OCI-LY3 (cell line): ENCODE data around the gene AK6.

Experiments
- H2AFZ ChIP-seq: fragments of 200-600, 300-600 bp; shearing (Covaris generic); 2 replicates; pipeline ENCODE4 v1.6.0; 2014; ENCODE audit warnings: antibody characterized with exemption, low read depth, low read length
- H3K27ac ChIP-seq: fragments of 200-600, 300-600 bp; sonication (generic); 2 replicates; pipeline ENCODE4 v1.5.1; 2014; ENCODE audit warnings: mild to moderate bottlenecking, low read length, moderate library complexity, mixed read lengths
- H3K27me3 ChIP-seq: fragments of 200-600, 300-600 bp; sonication (generic); 2 replicates; pipeline ENCODE4 v1.6.1; 2014; ENCODE audit warnings: low read depth, low read length, mixed read lengths
- H3K36me3 ChIP-seq: fragments of 200-600, 300-600 bp; sonication (generic); replicated peaks from 2 replicates; pipeline ENCODE3; 2014; ENCODE audit warnings: low read depth, low read length, mixed read lengths
- H3K4me1 ChIP-seq: fragments of 300-600, 200-600 bp; sonication (generic); 2 replicates; pipeline ENCODE4 v1.6.1; 2014; ENCODE audit warnings: low read length, mixed read lengths
- H3K4me2 ChIP-seq: fragments of 200-600, 300-600 bp; sonication (generic); 2 replicates; pipeline ENCODE4 v1.6.1; 2014; ENCODE audit warnings: low read length, mixed read lengths
- H3K4me3 ChIP-seq: fragments of 300-600, 200-600 bp; sonication (generic); 2 replicates; pipeline ENCODE4 v1.5.1; 2014; ENCODE audit warnings: antibody characterized with exemption, mild to moderate bottlenecking, low read length, moderate library complexity
- H3K79me2 ChIP-seq: fragments of 300-600, 200-600 bp; shearing (Covaris generic); 2 replicates; pipeline ENCODE4 v1.6.1; 2014; ENCODE audit warnings: mild to moderate bottlenecking, low read length, mixed read lengths
- H3K9ac ChIP-seq: fragments of 300-600, 200-600 bp; shearing (Covaris generic); 2 replicates; pipeline ENCODE4 v1.6.0; 2014; ENCODE audit warnings: mild to moderate bottlenecking, low read length, moderate library complexity
- H3K9me3 ChIP-seq: fragments of 200-600, 300-600 bp; shearing (Covaris generic); 2 replicates; pipeline ENCODE4 v1.6.1; 2014; ENCODE audit warnings: low read length, mixed read lengths; ENCODE audit not compliant: insufficient read depth
- H4K20me1 ChIP-seq: fragments of 200-600, 300-600 bp; sonication (generic); 2 replicates; pipeline ENCODE4 v1.6.1; 2016; ENCODE audit warnings: low read length, mixed read lengths; ENCODE audit not compliant: insufficient read depth
- EZH2phosphoT487 ChIP-seq: fragments of 200-600 bp; shearing (Covaris generic); IDR thresholded peaks from 2 replicates; pipeline ENCODE4 v1.6.1; 2018; ENCODE audit warnings: antibody characterized with exemption, mixed run types, low read depth
- TF ChIP-seq, protein P1 (sequence below): fragments of 200-600, 300-600 bp; sonication (generic); IDR thresholded peaks from 2 replicates; pipeline ENCODE4 v1.5.1; 2014; ENCODE audit warnings: antibody characterized with exemption, low read length, low read depth

AK6 gene

DNA sequence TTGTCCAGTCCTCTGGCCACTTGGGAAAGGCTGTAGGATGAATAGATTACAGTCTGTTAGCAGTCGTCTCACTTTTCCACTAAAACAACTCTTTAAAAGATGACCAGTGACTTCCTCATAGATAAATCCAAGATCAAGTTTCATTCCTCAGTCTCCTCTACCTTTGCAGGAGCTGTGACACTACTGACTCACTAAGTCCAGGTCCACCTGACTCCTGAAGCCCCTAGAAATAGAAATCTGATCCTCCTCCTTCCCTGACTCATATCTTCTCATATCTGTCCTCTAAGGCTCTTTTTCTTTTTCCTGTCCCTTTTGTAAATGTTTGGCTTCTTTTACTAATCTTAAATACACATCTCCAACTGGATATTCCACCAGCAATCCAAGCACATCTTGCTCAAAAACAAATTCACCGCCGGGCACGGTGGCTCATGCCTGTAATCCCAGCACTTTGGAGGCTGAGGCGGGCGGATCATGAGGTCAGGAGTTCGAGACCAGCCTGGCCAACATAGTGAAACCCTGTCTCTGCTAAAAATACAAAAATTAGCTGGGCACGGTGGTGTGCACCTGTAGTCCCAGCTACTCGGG lies 39.3 kb downstream of the AK6 start:
- Histone ChIP-seq H3K4me1 (peaks cover 5% of the 10 kb centered on the region; the same call in 1 of the 2 replicates), H3K4me2 (no peak overlapping the region), H3K36me3 (no peaks in the 10 kb centered on the region), H3K79me2 (no peaks in the 10 kb centered on the region), H3K9me3 (no peaks in the 10 kb centered on the region), H3K9ac (no peak overlapping the region), H4K20me1 (no peaks in the 10 kb centered on the region), H3K4me3 (no peak overlapping the region), H3K27ac (no peak overlapping the region), H2AFZ (no peak overlapping the region), H3K27me3 (no peaks in the 10 kb centered on the region)
- TF ChIP-seq EZH2phosphoT487, result no peak
- TF ChIP-seq, protein P1, sequence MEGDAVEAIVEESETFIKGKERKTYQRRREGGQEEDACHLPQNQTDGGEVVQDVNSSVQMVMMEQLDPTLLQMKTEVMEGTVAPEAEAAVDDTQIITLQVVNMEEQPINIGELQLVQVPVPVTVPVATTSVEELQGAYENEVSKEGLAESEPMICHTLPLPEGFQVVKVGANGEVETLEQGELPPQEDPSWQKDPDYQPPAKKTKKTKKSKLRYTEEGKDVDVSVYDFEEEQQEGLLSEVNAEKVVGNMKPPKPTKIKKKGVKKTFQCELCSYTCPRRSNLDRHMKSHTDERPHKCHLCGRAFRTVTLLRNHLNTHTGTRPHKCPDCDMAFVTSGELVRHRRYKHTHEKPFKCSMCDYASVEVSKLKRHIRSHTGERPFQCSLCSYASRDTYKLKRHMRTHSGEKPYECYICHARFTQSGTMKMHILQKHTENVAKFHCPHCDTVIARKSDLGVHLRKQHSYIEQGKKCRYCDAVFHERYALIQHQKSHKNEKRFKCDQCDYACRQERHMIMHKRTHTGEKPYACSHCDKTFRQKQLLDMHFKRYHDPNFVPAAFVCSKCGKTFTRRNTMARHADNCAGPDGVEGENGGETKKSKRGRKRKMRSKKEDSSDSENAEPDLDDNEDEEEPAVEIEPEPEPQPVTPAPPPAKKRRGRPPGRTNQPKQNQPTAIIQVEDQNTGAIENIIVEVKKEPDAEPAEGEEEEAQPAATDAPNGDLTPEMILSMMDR, result no peak

DNA sequence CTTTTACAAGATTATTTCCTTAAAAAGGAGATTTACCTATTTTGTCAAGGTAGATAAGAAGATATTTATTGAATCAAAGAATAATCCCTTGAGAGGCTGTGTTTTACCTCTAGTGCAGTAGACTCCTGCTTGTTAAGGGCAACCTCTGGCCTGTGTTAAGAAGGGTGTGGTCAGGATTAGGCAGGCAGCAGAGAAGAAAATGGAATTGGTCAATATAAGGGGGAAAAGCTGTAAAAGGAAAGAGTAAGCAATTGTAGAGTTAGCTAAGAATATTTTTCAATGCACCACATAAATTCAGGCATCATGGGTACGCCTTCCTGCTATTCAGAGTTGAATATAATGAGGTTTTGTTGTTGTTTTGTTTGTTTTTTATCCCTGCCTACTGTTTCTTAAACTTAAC lies 43.0 kb downstream of the AK6 start:
- Histone ChIP-seq H3K36me3 (no peaks in the 10 kb centered on the region), H4K20me1 (no peaks in the 10 kb centered on the region), H3K27ac (no peak overlapping the region), H3K9ac (no peak overlapping the region), H3K9me3 (no peaks in the 10 kb centered on the region), H3K4me2 (no peak overlapping the region), H3K79me2 (no peaks in the 10 kb centered on the region), H2AFZ (no peak overlapping the region), H3K27me3 (no peaks in the 10 kb centered on the region), H3K4me3 (no peak overlapping the region), H3K4me1 (no peaks in the 10 kb centered on the region)
- TF ChIP-seq EZH2phosphoT487, result no peak
- TF ChIP-seq, protein P1, result no peak

DNA sequence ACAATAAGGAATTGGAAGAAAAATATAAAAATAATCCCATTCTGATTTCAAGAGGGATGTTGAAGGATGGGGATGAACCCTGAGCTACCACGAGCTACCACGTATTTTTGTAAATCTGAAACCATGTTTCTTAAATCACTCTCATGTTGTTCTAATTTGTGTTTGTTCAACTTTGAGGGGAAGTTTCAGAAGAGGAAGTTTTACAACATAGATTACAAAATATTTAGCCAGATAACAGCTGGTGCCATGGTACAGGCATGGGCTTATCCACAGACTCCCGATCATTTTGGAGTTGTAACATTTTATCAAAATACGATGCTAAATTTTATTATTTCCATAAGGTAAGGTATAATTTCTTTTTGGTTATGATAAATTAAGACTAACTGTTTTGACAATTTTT lies 51.9 kb downstream of the AK6 start:
- Histone ChIP-seq H3K27me3 (no peaks in the 10 kb centered on the region), H3K4me1 (no peaks in the 10 kb centered on the region), H3K36me3 (no peaks in the 10 kb centered on the region), H3K79me2 (no peaks in the 10 kb centered on the region), H3K4me2 (no peak overlapping the region), H4K20me1 (no peaks in the 10 kb centered on the region), H3K9me3 (no peaks in the 10 kb centered on the region), H3K27ac (no peak overlapping the region), H2AFZ (no peak overlapping the region), H3K4me3 (no peak overlapping the region), H3K9ac (no peak overlapping the region)
- TF ChIP-seq, protein P1, result no peak
- no peak for TF ChIP-seq EZH2phosphoT487

DNA sequence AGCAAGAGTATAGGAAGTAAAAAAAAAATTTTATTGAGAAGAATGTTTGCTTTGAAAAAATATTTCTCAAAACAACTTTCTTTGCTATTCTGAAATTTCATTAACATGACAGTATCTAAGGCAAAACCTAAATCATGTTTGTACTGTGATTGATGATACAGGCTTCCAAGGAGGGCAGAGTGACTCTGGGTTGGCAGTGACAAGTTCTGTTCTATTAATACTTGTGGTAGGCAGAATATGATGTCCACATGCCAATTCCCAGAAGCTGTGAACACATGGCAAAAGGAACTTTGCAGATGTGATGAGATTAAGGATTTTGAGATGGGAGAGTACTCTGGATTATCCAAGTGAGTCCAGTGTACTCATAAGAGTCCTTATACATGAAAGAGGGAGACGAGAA lies 53.3 kb downstream of the AK6 start:
- Histone ChIP-seq H3K9ac (no peak overlapping the region), H3K36me3 (no peaks in the 10 kb centered on the region), H2AFZ (no peak overlapping the region), H4K20me1 (no peaks in the 10 kb centered on the region), H3K79me2 (no peaks in the 10 kb centered on the region), H3K4me1 (no peaks in the 10 kb centered on the region), H3K9me3 (no peaks in the 10 kb centered on the region), H3K27me3 (no peaks in the 10 kb centered on the region), H3K4me2 (no peak overlapping the region), H3K27ac (no peak overlapping the region), H3K4me3 (no peak overlapping the region)
- TF ChIP-seq, protein P1, result no peak
- TF ChIP-seq EZH2phosphoT487, result no peak
